Suprapubic skin (tissue), 4 donors: ENCODE data around the gene SPAG16. TPM values are rescaled to one million over a fixed set of nuclear protein-coding genes. Genes with fewer than 3 reads are reported as not detected.
"Not testable (repeated sequence)": the region's sequence is repeated elsewhere in the genome, so short reads cannot be mapped to it uniquely, and the experiment has no call there.

Experiments
- DNase-seq, 2 donors: peaks; one replicate each; pipeline ENCODE4 v3.0.0-alpha.2; 2019; ENCODE audit warnings: low spot score in 2 of 2
- H3K27ac ChIP-seq: fragments of 200-600 bp; sonication (generic); one replicate; pipeline ENCODE4 v1.5.1; 2019
- H3K27me3 ChIP-seq: fragments of 200-600 bp; sonication (generic); one replicate; pipeline ENCODE4 v1.5.1; 2019
- H3K36me3 ChIP-seq: fragments of 200-600 bp; sonication (generic); one replicate; pipeline ENCODE4 v1.5.1; 2019
- H3K4me1 ChIP-seq: fragments of 200-600 bp; sonication (generic); one replicate; pipeline ENCODE4 v1.5.1; 2019
- H3K4me3 ChIP-seq: fragments of 200-600 bp; sonication (generic); one replicate; pipeline ENCODE4 v1.5.1; 2019; ENCODE audit warnings: mild to moderate bottlenecking
- H3K9me3 ChIP-seq: fragments of 200-600 bp; sonication (generic); one replicate; pipeline ENCODE4 v1.5.1; 2019
- CTCF ChIP-seq, 2 donors: fragments of 200-600 bp in 1 of 2; fragments of 450-650 bp in 1 of 2; sonication (generic) in 1 of 2; IDR thresholded peaks; one replicate each; pipeline ENCODE4 v1.5.1; 2016 to 2019; ENCODE audit warnings: antibody characterized with exemption in 2 of 2, mild to moderate bottlenecking in 1 of 2, moderate library complexity in 1 of 2
- EP300 ChIP-seq: sonication (generic); formaldehyde crosslinking; IDR thresholded peaks from one replicate; pipeline ENCODE4 v1.6.1; 2017; ENCODE audit warnings: antibody characterized with exemption
- POLR2A ChIP-seq, 2 donors: fragments of 450-650 bp; IDR thresholded peaks; one replicate each; pipeline ENCODE4 v1.6.1; 2017; ENCODE audit warnings: antibody characterized with exemption in 2 of 2, mild to moderate bottlenecking in 2 of 2, moderate library complexity in 2 of 2
- POLR2AphosphoS5 ChIP-seq, 3 donors: sonication (generic); formaldehyde crosslinking; IDR thresholded peaks; one replicate each; pipeline ENCODE4 v1.6.1; 2017; ENCODE audit warnings: antibody characterized with exemption in 3 of 3
- WGBS: methylation state at CpG from one replicate; pipeline ENCODE4 v1.1.5; 2018; 5-methylcytosine and 5-hydroxymethylcytosine counted together
- total RNA-seq, 4 donors: library from RNA; depleted of rRNA; stranded (reverse); fragments of >200 nt; gene quantifications; one replicate each; pipeline ENCODE4 v1.1.0, GENCODE V29; 2016

SPAG16 gene
- total RNA-seq, 4 donors from 2014 or later = 17.5 to 31.4 (median 22.0) TPM

DNA sequence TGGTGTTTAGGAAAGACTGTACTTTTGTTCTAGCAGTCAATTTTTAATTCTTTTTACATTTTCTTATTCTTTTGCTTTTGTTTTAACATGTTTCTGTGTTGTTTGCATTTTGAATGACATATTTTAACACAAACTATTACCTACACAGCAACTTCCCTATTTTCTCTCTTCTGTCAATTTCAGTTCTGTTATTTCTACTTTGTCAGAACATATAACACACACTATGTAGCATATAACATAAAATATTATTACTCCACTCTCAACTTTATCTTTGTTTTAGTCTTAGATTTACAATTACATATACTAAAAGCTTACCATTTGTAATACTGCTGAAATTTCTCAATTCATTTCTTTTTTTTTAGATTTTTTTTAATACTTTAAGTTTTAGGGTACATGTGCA is 753.9 kb downstream of the SPAG16 start:
- H3K27me3 ChIP-seq = no peaks in the 10 kb centered on the region
- TF ChIP-seq POLR2AphosphoS5 (IDR thresholded peaks at IDR 0.05) = no peak
- TF ChIP-seq CTCF (IDR thresholded peaks at IDR 0.05) = no peak
- no peak for TF ChIP-seq POLR2A (IDR thresholded peaks at IDR 0.05)
- no peak for TF ChIP-seq EP300
- no peak overlapping the region for H3K27ac ChIP-seq

DNA sequence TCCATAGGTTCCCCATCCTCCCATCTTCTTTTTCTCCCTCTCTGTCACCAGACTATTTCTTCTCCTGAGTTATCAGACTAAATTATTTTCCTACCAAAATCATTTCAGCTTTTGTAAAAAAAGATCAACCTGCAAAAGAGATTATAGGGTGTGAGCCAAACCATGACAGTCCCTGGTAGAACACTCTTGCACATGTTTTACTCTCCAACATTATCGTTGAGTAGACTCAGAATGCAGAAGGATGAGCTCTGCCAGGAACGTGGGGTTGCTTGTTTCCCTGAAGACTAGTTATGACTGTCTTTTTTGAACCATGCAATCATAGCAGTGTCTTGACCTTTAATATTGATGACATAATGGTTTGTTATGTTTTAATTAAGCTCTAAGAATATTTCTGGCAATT is 766.5 kb downstream of the SPAG16 start:
- 52% methylated on average over 2 of the region's 2 CpGs for WGBS
- Histone ChIP-seq H3K27me3 (no peaks in the 10 kb centered on the region), H3K27ac (no peak overlapping the region), H3K4me1 (no peaks in the 10 kb centered on the region), H3K4me3 (no peak overlapping the region), H3K36me3 (no peaks in the 10 kb centered on the region), H3K9me3 (peaks cover 8% of the 10 kb centered on the region)
- no peak for TF ChIP-seq EP300
- TF ChIP-seq POLR2AphosphoS5 (IDR thresholded peaks at IDR 0.05) = no peak
- no peak for TF ChIP-seq CTCF (IDR thresholded peaks at IDR 0.05)
- no peak for TF ChIP-seq POLR2A (IDR thresholded peaks at IDR 0.05)
- no peak for DNase-seq

More for the DNA sequence above, 753.9 kb downstream of the SPAG16 start:
- H3K36me3 ChIP-seq = no peaks in the 10 kb centered on the region
- H3K4me3 ChIP-seq = no peak overlapping the region
- H3K4me1 ChIP-seq = no peaks in the 10 kb centered on the region
- no peak for DNase-seq
- peaks cover 2% of the 10 kb centered on the region for H3K9me3 ChIP-seq

- WGBS = 69% methylated on average over 1 of the region's 1 CpG
- no peaks in the 10 kb centered on the region for H3K36me3 ChIP-seq
- H3K9me3 ChIP-seq = no peaks in the 10 kb centered on the region
- H3K4me1 ChIP-seq = no peaks in the 10 kb centered on the region
- H3K27ac ChIP-seq = no peak overlapping the region
- TF ChIP-seq CTCF (IDR thresholded peaks at IDR 0.05) (no peak), POLR2AphosphoS5 (IDR thresholded peaks at IDR 0.05) (no peak), POLR2A (IDR thresholded peaks at IDR 0.05) (no peak), EP300 (no peak)
- no peak overlapping the region for H3K4me3 ChIP-seq
- DNase-seq = no peak
- H3K27me3 ChIP-seq = no peaks in the 10 kb centered on the region
Observed at GRCh38 chr2:214051585-214051984, 767.3 kb downstream of the SPAG16 start.

- no peaks in the 10 kb centered on the region for H3K36me3 ChIP-seq
- H3K4me1 ChIP-seq = no peaks in the 10 kb centered on the region
- no peak overlapping the region for H3K4me3 ChIP-seq
- H3K27me3 ChIP-seq = no peaks in the 10 kb centered on the region
- H3K27ac ChIP-seq = no peak overlapping the region
- no peaks in the 10 kb centered on the region for H3K9me3 ChIP-seq
- 37% methylated on average over 5 of the region's 5 CpGs for WGBS
- no peak for DNase-seq
- TF ChIP-seq CTCF (IDR thresholded peaks at IDR 0.05) (no peak), POLR2A (IDR thresholded peaks at IDR 0.05) (no peak), EP300 (no peak), POLR2AphosphoS5 (IDR thresholded peaks at IDR 0.05) (no peak)
Observed at GRCh38 chr2:214052235-214052634, 768.0 kb downstream of the SPAG16 start.

- Histone ChIP-seq H3K4me1 (no peaks in the 10 kb centered on the region), H3K27ac (no peak overlapping the region), H3K9me3 (no peaks in the 10 kb centered on the region), H3K27me3 (no peaks in the 10 kb centered on the region), H3K36me3 (no peaks in the 10 kb centered on the region), H3K4me3 (no peak overlapping the region)
- TF ChIP-seq CTCF (IDR thresholded peaks at IDR 0.05) (no peak), POLR2A (IDR thresholded peaks at IDR 0.05) (no peak), POLR2AphosphoS5 (IDR thresholded peaks at IDR 0.05) (no peak), EP300 (no peak)
- no peak for DNase-seq
- WGBS = 88% methylated on average over 2 of the region's 2 CpGs
Observed at GRCh38 chr2:214057986-214058385, 773.7 kb downstream of the SPAG16 start.

GRCh38 chr2:214062279-214062678 is 778.0 kb downstream of the SPAG16 start:
- H3K27me3 ChIP-seq, DNase-seq, H3K27ac ChIP-seq, H3K36me3 ChIP-seq, H3K9me3 ChIP-seq, H3K4me3 ChIP-seq, H3K4me1 ChIP-seq: not testable (repeated sequence)
- WGBS = 89% methylated on average over 5 of the region's 5 CpGs
